ENCODE results near the gene AMPD2. TPM values are rescaled to one million over a fixed set of nuclear protein-coding genes. Genes with fewer than 3 reads are reported as not detected.

The AMPD2 gene
- total RNA-seq, 1 experiment from 2014 or later, result 34.0 TPM

DNA sequence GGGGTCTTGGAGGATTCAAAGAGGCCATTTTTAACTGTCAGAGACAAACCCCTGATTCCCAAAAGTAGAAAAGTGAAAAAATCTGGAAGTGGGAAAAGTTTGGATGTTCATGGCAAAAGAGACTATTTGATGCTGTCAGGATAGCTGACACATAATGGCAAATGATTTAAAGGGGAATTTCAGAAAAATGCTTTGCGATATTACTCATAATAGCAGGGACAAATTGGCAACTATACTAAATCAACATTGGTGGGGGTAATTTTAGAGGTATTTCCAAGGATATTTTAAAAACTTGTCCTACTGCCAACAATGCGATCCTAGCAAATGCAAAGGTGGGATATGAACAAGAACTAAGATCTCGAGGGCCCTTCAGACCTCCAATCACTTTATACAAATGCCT is 31.0 kb downstream of the AMPD2 start:
- Mint-ChIP-seq H3K4me1 (ENCODE audit: low read depth, unreplicated experiment) (peaks cover 18% of the 10 kb centered on the region), H3K36me3 (ENCODE audit: insufficient read depth, unreplicated experiment) (peaks cover 8% of the 10 kb centered on the region), H3K27me3 (ENCODE audit: unreplicated experiment) (no peaks in the 10 kb centered on the region), H3K9me3 (ENCODE audit: low read depth, unreplicated experiment) (no peaks in the 10 kb centered on the region), H3K27ac (ENCODE audit: unreplicated experiment) (no peak overlapping the region), H3K4me3 (ENCODE audit: low read depth, unreplicated experiment) (no peak overlapping the region)
- no TSS peak for BruUV-seq (replicated peaks)
- CTCF ChIA-PET, result no interaction called here
- no peak for DNase-seq
- no peak for TF ChIP-seq CTCF (IDR thresholded peaks at IDR 0.05; ENCODE audit: unreplicated experiment)
- intact Hi-C loops (cut with micrococcal nuclease; ENCODE audit: unreplicated experiment), result no loop called here

- Mint-ChIP-seq H3K4me1 (ENCODE audit: low read depth, unreplicated experiment) (peaks cover 18% of the 10 kb centered on the region), H3K27me3 (ENCODE audit: unreplicated experiment) (no peaks in the 10 kb centered on the region), H3K27ac (ENCODE audit: unreplicated experiment) (no peak overlapping the region), H3K36me3 (ENCODE audit: insufficient read depth, unreplicated experiment) (peaks cover 19% of the 10 kb centered on the region), H3K4me3 (ENCODE audit: low read depth, unreplicated experiment) (no peak overlapping the region), H3K9me3 (ENCODE audit: low read depth, unreplicated experiment) (no peaks in the 10 kb centered on the region)
- intact Hi-C loops (cut with micrococcal nuclease; ENCODE audit: unreplicated experiment), result no loop called here
- no peak for TF ChIP-seq CTCF (IDR thresholded peaks at IDR 0.05; ENCODE audit: unreplicated experiment)
- BruUV-seq (replicated peaks), result no TSS peak
- CTCF ChIA-PET, result interaction anchor here (0.6 to 0.7 kb wide), 2 partner anchors 12 to 859 kb away, joined by 4 to 5 read pairs; no protein-coding TSS in a partner anchor
- DNase-seq, result no peak
These were observed 32.8 kb downstream of the AMPD2 start for GRCh38 chr1:109652402-109652801.

DNA sequence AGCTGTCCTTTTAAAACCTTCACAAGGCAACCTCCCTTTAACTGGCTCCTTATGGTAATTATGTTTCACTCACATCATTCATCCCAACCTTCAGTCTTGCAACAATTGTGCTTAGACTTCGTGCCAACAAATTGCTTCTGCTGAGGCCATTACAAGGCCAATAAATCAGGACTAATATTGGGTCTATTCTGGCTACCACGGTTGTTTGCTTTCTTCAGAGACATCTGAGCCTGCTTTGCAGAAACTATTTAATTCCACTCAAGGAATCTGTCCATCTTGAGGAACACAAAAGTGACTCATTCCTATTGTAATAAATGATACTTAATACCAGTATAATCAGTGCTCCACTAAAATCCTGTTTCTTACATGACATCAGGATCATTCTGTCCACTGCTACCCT is 33.7 kb downstream of the AMPD2 start:
- CTCF ChIA-PET, result no interaction called here
- no TSS peak for BruUV-seq (replicated peaks)
- Mint-ChIP-seq H3K27me3 (ENCODE audit: unreplicated experiment) (no peaks in the 10 kb centered on the region), H3K4me3 (ENCODE audit: low read depth, unreplicated experiment) (no peak overlapping the region), H3K9me3 (ENCODE audit: low read depth, unreplicated experiment) (no peaks in the 10 kb centered on the region), H3K27ac (ENCODE audit: unreplicated experiment) (no peak overlapping the region), H3K36me3 (ENCODE audit: insufficient read depth, unreplicated experiment) (peaks cover 19% of the 10 kb centered on the region), H3K4me1 (ENCODE audit: low read depth, unreplicated experiment) (peaks cover 23% of the 10 kb centered on the region)
- no peak for DNase-seq
- intact Hi-C loops (cut with micrococcal nuclease; ENCODE audit: unreplicated experiment), result no loop called here
- TF ChIP-seq CTCF (IDR thresholded peaks at IDR 0.05; ENCODE audit: unreplicated experiment), result no peak

- no TSS peak for BruUV-seq (replicated peaks)
- Mint-ChIP-seq H3K27me3 (ENCODE audit: unreplicated experiment) (no peaks in the 10 kb centered on the region), H3K36me3 (ENCODE audit: insufficient read depth, unreplicated experiment) (peaks cover 25% of the 10 kb centered on the region), H3K4me3 (ENCODE audit: low read depth, unreplicated experiment) (no peak overlapping the region), H3K9me3 (ENCODE audit: low read depth, unreplicated experiment) (no peaks in the 10 kb centered on the region), H3K4me1 (ENCODE audit: low read depth, unreplicated experiment) (peaks cover 35% of the 10 kb centered on the region), H3K27ac (ENCODE audit: unreplicated experiment) (no peak overlapping the region)
- CTCF ChIA-PET, result no interaction called here
- no peak for TF ChIP-seq CTCF (IDR thresholded peaks at IDR 0.05; ENCODE audit: unreplicated experiment)
- intact Hi-C loops (cut with micrococcal nuclease; ENCODE audit: unreplicated experiment), result no loop called here
- no peak for DNase-seq
These were observed 34.9 kb downstream of the AMPD2 start for GRCh38 chr1:109654519-109654918.

Measured in Calu3 (cell line).